Measurements from ENCODE around the gene SSR3. TPM values are rescaled to one million over a fixed set of nuclear protein-coding genes. Genes with fewer than 3 reads are reported as not detected.

Gene SSR3
- total and polyA plus RNA-seq, 2 of the 8 experiments (the other 6 are each of a cell fraction or from before 2014, with no cell fraction given): 92.7 to 208 TPM

DNA sequence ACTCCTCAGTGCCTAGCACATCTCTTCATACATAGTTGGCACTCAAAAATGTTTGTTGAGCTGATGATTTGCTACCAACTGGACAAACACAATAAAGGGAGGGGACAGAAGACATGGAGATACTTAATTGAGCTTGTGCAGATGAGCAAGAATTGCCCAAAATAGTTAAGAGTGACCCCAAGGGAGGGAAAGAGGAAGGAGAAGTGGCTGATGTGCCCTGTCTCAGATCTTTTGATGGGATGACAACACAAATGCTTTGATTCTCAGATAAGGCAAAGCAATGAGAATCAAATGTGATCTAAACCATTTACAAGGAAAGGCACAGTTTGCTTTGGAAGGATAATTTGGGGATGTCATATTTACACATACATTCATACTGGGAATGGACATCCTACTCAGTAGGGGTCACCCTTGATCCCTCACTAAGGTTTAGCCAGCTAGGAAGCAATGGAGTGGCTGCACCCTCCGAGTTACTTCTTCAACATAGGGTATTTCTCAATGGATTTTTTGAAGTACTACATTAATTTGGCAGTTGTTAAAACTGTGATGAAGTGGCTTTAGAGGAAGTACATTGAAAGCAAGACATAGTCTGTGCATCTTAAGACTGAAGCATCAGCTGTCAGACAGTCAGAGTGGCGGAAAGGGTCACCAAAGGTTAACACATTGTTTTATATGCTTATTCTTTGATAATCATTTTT is 21.9 kb upstream of the SSR3 start:
- DNase-seq (ENCODE audit: low read depth in 1 of 2, low spot score in 2 of 2): no peak
- no peak overlapping the region for H3K23ac ChIP-seq (ENCODE audit: insufficient read length)
- H3K9ac ChIP-seq (replicated peaks in 1 of 4; ENCODE audit: extremely low read depth in 1 of 4, low read depth in 3 of 4, low read length in 3 of 4): no peak overlapping the region
- WGBS, 2 experiments (ENCODE audit: extremely low coverage in 1 of 2, insufficient coverage in 1 of 2, insufficient read length in 1 of 2, insufficient replicate concordance in 2 of 2, low coverage in 1 of 2, low lambda C conversion rate in 2 of 2, missing lambda C conversion rate in 1 of 2): 100% methylated on average over 2 of the region's 2 CpGs; no CpG with 5 or more reads in 1 of the 2 experiments
- H3K36me3 ChIP-seq (ENCODE audit: control insufficient read depth in 2 of 4, insufficient read depth in 4 of 4, low read length in 3 of 4): no peaks in the 10 kb centered on the region
- no peak overlapping the region for H2BK120ac ChIP-seq (replicated peaks; ENCODE audit: low read depth, low read length)
- no peak overlapping the region for H3K14ac ChIP-seq (ENCODE audit: insufficient read length)
- no peaks in the 10 kb centered on the region for H3K79me2 ChIP-seq (ENCODE audit: control insufficient read depth in 1 of 2, insufficient read depth in 2 of 2, low read length in 2 of 2)
- no peak overlapping the region for H4K5ac ChIP-seq (ENCODE audit: insufficient read length, low read depth, low read length)
- CTCF ChIA-PET (ENCODE audit: partially characterized antibody): interaction anchor here (1.4 to 1.5 kb wide), 4 partner anchors 51 to 561 kb away, joined by 3 to 8 read pairs (median 4); no protein-coding TSS in a partner anchor
- no peak overlapping the region for H2BK12ac ChIP-seq (ENCODE audit: low read depth, low read length)
- no peak overlapping the region for H2AFZ ChIP-seq (ENCODE audit: low read length)
- H2BK20ac ChIP-seq (ENCODE audit: low read length): no peak overlapping the region
- TF ChIP-seq KDM1A (IDR thresholded peaks at IDR 0.05; ENCODE audit: borderline replicate concordance, low read length) (no peak), RAD21 (IDR thresholded peaks at IDR 0.05 in 1 of 2, conservative IDR thresholded peaks at IDR 0.05 in 1 of 2; ENCODE audit: low read depth in 2 of 2, low read length in 2 of 2) (0 out of 4 replicates have a peak, but pooled peaks of 1 of the 2 experiments have one; percentile 11), SIRT6 (IDR thresholded peaks at IDR 0.05; ENCODE audit: low read length) (no peak), EZH2 (IDR thresholded peaks at IDR 0.05; ENCODE audit: low read depth, low read length, severe bottlenecking) (no peak)
- H4K20me1 ChIP-seq (replicated peaks in 1 of 2; ENCODE audit: control insufficient read depth in 1 of 2, insufficient read depth in 2 of 2, low read length in 2 of 2): no peaks in the 10 kb centered on the region
- H2BK5ac ChIP-seq (ENCODE audit: low read depth, low read length): no peak overlapping the region
- H3K27me3 ChIP-seq (replicated peaks in 1 of 4; ENCODE audit: control insufficient read depth in 3 of 4, extremely low read depth in 1 of 4, insufficient read depth in 3 of 4, low read length in 3 of 4): no peaks in the 10 kb centered on the region
- H3K4me2 ChIP-seq (ENCODE audit: insufficient read depth in 1 of 2, low read depth in 2 of 2, low read length in 2 of 2): no peak overlapping the region
- H3K4ac ChIP-seq (replicated peaks; ENCODE audit: insufficient read length, low read depth, low read length): no peak overlapping the region
- no peak overlapping the region for H4K91ac ChIP-seq (replicated peaks; ENCODE audit: insufficient read length, low read length)
- H3K27ac ChIP-seq (ENCODE audit: low read depth, low read length): no peak overlapping the region
- H2AK5ac ChIP-seq (ENCODE audit: low read depth, low read length): no peak overlapping the region
- no peaks in the 10 kb centered on the region for H3K9me3 ChIP-seq (ENCODE audit: insufficient read depth in 2 of 2, low read depth in 1 of 2, low read length in 1 of 2)
- FAIRE-seq: no peak
- no peaks in the 10 kb centered on the region; the same call in 1 of the 2 replicates for H3K23me2 ChIP-seq (ENCODE audit: low read depth, low read length)
- H3K18ac ChIP-seq (ENCODE audit: extremely low read depth, low read length): no peak overlapping the region
- peaks cover 0 to 3% (median under 1%) of the 10 kb centered on the region in 4 experiments; a peak in 2 of 7 replicates for H3K4me1 ChIP-seq (replicated peaks in 1 of 4; ENCODE audit: control insufficient read depth in 3 of 4, insufficient read depth in 4 of 4, low read length in 3 of 4)
- POLR2A ChIA-PET (ENCODE audit: partially characterized antibody): no interaction called here
- no peaks in the 10 kb centered on the region for H3K79me1 ChIP-seq (ENCODE audit: low read depth, low read length)
- no peak overlapping the region for H2BK15ac ChIP-seq (ENCODE audit: low read length)
- H3K4me3 ChIP-seq (ENCODE audit: extremely low read depth in 1 of 4, insufficient read depth in 2 of 4, low read depth in 3 of 4, low read length in 4 of 4): no peak overlapping the region
- H3K56ac ChIP-seq (replicated peaks; ENCODE audit: insufficient read length, low read depth, low read length): no peak overlapping the region
- no peak overlapping the region for H4K8ac ChIP-seq (ENCODE audit: extremely low read depth, insufficient read depth, low read length)
